PFSK-1 (cell line): ENCODE results near the gene IL37.

Experiments used
- POLR2AphosphoS5 ChIP-seq: IDR thresholded peaks from 2 replicates; pipeline ENCODE4 v1.6.1; 2012; ENCODE audit warnings: low read depth, mild to moderate bottlenecking, control low read depth, low read length, moderate library complexity
- SIN3A ChIP-seq: IDR thresholded peaks from 2 replicates; pipeline ENCODE4 v1.6.1; 2012; ENCODE audit warnings: mild to moderate bottlenecking, low read length, moderate library complexity, borderline replicate concordance; ENCODE audit not compliant: insufficient read depth
- TAF1 ChIP-seq: IDR thresholded peaks from 2 replicates; pipeline ENCODE4 v1.6.1; 2012; ENCODE audit warnings: low read length, control low read depth, borderline replicate concordance; ENCODE audit not compliant: insufficient read depth
- TF ChIP-seq, protein P1 (sequence below), 2 experiments: IDR thresholded peaks; 2 replicates each; pipeline versions ENCODE4 v1.6.1 to v1.8.0; 2011 to 2012; ENCODE audit warnings: low read depth in 2 of 2, low read length in 2 of 2, control low read depth in 1 of 2, inconsistent platforms in 1 of 2, mild to moderate bottlenecking in 1 of 2, moderate library complexity in 1 of 2; ENCODE audit not compliant: insufficient read depth in 1 of 2

DNA sequence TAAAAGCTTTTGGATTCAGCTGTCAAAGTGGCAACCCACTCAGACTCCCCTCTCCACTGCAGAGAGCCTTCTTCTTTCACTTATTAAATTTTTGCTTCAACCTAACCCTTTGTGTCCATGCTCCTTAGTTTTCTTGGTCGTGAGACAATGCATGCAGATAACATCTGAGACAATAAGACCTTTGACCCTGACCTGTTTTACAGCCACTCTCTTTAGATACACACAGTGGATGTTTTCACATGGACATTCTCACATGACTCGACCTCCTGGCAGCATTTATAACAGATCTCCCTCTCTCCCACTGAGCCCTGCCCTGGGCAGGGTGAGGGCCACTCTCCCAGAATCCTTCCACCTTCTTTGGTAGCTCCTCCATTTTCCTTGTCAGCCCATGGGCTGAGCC, 36.4 kb downstream of the IL37 start:
- TF ChIP-seq POLR2AphosphoS5 (no peak), SIN3A (no peak), TAF1 (no peak)
- TF ChIP-seq, protein P1, sequence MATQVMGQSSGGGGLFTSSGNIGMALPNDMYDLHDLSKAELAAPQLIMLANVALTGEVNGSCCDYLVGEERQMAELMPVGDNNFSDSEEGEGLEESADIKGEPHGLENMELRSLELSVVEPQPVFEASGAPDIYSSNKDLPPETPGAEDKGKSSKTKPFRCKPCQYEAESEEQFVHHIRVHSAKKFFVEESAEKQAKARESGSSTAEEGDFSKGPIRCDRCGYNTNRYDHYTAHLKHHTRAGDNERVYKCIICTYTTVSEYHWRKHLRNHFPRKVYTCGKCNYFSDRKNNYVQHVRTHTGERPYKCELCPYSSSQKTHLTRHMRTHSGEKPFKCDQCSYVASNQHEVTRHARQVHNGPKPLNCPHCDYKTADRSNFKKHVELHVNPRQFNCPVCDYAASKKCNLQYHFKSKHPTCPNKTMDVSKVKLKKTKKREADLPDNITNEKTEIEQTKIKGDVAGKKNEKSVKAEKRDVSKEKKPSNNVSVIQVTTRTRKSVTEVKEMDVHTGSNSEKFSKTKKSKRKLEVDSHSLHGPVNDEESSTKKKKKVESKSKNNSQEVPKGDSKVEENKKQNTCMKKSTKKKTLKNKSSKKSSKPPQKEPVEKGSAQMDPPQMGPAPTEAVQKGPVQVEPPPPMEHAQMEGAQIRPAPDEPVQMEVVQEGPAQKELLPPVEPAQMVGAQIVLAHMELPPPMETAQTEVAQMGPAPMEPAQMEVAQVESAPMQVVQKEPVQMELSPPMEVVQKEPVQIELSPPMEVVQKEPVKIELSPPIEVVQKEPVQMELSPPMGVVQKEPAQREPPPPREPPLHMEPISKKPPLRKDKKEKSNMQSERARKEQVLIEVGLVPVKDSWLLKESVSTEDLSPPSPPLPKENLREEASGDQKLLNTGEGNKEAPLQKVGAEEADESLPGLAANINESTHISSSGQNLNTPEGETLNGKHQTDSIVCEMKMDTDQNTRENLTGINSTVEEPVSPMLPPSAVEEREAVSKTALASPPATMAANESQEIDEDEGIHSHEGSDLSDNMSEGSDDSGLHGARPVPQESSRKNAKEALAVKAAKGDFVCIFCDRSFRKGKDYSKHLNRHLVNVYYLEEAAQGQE (IDR thresholded peaks at IDR 0.05; ENCODE audit: insufficient read depth in 1 of 2, low read depth in 2 of 2, low read length in 2 of 2): no peak
